ENCODE results near the gene FOSB. TPM values are rescaled to one million over a fixed set of nuclear protein-coding genes. Genes with fewer than 3 reads are reported as not detected.

Gene FOSB
- polyA plus RNA-seq, 1 donor: 41.0 TPM

DNA sequence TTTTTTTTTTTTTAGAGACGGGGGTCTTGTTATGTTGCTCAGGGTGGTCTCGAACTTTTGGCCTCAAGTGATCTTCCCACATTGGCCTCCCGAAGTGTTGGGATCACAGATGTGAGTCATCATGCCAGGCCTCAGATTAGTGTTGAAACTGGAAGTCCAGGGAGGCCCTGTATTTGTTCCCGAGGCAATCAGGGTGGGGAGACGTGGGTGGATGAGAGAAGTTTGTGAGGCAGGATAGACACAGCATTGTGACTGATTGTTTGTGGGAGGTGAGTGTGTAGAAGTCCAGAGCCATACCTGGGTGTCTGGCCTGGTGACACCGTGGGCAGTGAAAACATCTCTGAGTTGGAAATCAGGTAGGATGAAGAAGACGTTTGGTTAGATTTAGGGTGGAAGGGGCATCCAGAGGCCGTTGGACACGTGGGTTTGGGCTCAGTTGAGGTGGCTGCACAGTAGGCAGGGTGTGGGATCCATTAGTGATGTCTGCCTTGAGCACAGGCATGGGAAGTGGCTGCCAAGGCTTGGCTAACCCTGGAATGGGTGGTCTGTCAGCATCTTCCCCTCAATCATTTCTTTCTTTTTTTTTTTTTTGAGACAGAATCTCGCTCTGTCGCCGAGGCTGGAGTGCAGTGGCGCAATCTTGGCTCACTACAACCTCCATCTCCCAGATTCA lies 16.6 kb downstream of the FOSB start:
- no peak for DNase-seq (ENCODE audit: low read depth)

DNA sequence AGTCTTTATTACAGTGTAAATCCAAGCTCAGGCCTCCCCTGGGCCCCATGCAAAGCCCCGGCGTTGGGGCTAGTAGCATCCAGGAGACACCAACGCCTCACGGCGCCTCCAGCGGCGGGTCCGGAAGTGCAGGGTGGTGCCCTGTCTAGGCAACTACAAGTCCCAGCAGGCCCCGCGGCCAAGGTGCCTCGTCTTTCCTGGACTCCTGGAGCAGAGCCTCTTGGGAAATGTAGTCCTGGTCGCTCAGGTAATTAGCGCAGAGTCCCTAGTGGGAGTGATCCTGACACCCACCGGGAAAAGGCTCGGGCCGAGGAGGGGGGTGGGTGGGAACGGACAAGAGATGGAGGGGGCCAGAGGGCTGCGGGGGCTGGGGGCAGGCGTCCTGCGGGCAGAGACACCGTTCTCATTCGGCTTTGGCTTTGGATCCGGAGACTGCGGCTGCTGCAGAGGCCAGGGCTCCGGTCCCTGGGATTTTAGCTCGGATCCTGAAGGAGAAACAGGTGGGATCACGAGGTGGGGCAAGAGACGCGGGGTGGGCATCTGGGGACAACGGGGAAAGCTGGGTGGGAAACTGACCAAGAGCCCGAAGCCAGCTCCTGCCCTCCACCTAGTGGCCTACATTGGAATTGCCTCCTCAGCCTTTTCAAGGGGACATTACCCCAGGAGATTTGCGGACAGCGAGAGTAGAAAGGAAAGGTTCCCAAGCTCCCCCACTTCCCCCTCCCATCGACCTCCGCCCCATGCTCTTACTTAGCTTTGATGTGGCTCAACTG lies 17.7 kb downstream of the FOSB start:
- peak; percentile 85 for DNase-seq (ENCODE audit: low read depth)

GRCh38 chr19:45488708-45489107 lies 20.9 kb downstream of the FOSB start:
- DNase-seq (ENCODE audit: low read depth): no peak

- DNase-seq (ENCODE audit: low read depth): no peak
Observed at GRCh38 chr19:45489216-45489855, 21.5 kb downstream of the FOSB start.

GRCh38 chr19:45492137-45492626 lies 24.4 kb downstream of the FOSB start:
- DNase-seq (ENCODE audit: low read depth): no peak

DNA sequence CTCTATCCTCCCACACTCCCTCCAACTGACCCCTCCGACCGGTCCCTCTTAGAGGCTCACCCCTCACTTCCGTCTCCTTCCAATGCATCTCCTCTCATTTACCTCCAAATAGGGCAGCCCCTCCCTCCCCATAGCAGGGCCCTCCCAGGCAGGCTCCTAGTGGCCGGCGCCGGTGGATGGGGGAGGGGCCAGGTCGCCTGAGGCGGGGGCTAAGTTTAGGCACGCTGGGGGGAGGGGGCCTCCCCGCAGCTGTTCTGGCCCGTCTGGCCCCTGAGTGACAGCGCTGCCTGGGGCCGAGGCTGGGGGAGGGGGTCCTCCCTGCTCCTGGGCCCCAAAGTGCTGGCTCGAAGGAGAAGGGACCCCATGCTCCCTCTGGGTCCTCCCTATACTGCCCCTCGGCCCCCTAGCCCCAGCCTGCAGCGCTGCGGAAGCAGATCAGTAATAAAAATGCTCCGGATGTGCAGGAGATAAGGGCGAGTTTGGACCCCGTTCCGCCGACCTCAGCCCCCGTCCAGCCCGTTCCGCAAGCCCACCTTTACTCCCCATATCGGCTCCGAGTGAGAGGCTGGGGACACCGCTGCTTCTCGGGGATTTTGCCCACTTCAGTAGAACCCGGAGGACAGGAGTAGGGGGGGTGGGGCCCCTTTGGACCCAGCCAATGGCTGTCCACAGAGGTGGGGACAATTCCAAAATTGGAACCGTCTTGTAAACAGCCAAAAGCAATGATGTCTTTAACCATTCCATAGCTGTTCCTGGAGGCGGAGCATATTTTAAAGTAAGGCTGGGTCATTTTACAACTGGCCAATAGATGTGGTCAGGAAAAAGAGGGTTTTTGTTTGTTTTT lies 25.1 kb downstream of the FOSB start:
- DNase-seq (ENCODE audit: low read depth): peak; percentile 75

GRCh38 chr19:45494261-45494916 lies 26.6 kb downstream of the FOSB start:
- no peak for DNase-seq (ENCODE audit: low read depth)

- DNase-seq (ENCODE audit: low read depth): no peak
Observed at GRCh38 chr19:45495178-45495577, 27.4 kb downstream of the FOSB start.

DNA sequence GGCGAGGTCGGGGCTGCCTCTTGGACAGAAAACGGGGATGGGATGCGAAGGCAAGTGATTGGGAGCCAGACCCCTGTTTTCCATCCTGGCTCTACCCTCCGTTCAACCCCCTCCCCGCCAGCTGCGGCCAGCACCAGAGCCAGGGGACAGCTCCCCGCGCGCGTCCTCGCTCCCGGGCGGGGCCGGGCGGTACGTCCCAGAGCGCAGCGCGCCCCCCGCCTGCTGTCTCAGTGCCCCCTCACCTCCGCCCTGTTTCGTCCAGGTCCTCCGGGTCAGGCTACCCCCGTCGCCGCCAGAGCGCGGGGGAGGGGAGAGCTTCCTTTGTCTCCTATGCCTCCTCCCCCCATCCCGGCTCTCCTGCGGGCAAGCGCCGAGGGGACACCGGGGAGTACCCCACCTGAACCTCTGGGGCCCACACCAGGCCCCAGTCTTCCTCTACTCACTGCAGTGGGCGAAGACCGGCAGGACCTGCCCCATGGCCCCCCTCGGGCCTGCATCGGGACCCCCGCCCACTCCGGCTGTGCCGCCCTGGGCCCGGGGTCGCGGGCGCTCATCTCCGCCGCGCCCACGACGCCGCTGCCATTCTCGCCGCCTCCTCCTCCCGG lies 28.7 kb downstream of the FOSB start:
- no peak for DNase-seq (ENCODE audit: low read depth)

DNA sequence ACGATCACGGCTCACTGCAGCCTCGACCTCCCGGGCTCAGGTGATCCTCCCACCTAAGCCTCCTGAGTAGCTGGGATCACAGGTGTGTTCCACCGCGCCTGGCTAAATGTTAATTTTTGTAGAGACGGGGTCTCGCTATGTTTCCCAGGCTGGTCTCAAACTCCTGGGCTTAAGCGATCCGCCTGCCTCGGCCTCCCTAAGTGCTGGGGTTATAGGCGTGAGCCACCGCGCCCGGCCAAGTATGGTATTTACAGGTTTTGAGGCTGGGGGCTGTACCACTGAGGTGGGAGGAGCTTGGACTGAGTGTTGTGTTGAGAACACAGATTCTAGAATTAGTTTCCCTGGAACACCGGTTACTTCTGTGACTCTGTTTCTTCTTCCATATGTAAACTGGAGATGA lies 30.0 kb downstream of the FOSB start:
- no peak for DNase-seq (ENCODE audit: low read depth)

DNA sequence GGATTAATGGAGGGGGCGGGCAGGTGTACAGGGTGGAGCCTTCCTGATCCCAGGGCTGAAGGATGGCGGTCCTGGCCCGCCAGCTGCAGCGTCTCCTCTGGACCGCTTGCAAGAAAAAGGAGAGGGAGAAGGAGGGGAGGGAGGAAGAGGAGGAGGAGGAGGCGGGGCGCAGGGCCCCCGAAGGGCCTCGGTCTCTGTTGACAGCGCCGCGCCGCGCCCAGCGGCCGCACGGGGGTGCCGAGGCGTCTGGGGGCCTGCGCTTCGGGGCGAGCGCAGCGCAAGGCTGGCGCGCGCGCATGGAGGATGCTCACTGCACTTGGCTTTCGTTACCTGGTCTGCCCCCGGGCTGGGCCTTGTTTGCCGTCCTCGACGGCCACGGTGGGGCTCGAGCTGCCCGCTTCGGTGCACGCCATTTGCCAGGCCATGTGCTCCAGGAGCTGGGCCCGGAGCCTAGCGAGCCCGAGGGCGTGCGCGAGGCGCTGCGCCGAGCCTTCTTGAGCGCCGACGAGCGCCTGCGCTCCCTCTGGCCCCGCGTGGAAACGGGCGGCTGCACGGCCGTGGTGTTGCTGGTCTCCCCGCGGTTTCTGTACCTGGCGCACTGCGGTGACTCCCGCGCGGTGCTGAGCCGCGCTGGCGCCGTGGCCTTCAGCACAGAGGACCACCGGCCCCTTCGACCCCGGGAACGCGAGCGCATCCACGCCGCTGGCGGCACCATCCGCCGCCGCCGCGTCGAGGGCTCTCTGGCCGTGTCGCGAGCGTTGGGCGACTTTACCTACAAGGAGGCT lies 30.8 kb downstream of the FOSB start, which contains the start of gene PPM1N:
Gene PPM1N (plus strand): TSS at position 33 of the 785 bp plus-strand sequence. CDS start 30 bp downstream, at position 63.
- no peak for DNase-seq (ENCODE audit: low read depth)

GRCh38 chr19:45499196-45500180 lies 31.7 kb downstream of the FOSB start:
- DNase-seq (ENCODE audit: low read depth): no peak

GRCh38 chr19:45500918-45501729 lies 33.3 kb downstream of the FOSB start:
- DNase-seq (ENCODE audit: low read depth): no peak

DNA sequence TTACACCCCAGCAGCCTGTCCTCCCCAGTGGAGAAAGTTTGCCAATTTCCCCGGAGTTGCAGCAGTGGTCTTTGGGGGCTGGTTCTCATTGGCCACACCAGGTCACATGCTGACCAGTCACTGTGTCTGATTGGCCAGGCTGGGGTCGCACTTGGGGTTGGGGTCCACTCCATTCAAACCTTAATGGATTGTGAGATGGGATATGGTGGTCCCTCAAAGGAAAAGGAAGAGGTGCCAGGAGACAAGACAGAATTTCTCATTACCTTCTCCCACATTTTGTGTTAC lies 33.9 kb downstream of the FOSB start:
- DNase-seq (ENCODE audit: low read depth): no peak

DNA sequence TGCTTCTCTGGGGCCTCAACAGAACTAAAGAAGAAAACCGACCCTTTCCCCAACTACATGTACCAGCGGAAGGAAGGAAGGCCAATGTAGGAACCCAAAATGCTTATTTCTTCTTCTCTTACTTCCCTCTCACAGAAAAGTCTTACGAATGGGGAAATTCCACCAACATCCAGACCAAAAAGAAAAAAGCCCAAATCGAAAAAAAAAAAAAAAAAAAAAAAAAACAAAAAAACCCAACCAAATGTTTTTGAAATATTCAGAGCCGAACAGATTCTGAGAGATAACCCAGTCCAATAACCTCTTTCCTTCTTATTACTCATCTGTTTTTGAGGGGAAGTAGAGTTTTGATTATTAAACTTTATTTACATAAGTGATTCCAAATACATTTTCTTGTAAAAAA lies 34.3 kb downstream of the FOSB start:
- no peak for DNase-seq (ENCODE audit: low read depth)

DNA sequence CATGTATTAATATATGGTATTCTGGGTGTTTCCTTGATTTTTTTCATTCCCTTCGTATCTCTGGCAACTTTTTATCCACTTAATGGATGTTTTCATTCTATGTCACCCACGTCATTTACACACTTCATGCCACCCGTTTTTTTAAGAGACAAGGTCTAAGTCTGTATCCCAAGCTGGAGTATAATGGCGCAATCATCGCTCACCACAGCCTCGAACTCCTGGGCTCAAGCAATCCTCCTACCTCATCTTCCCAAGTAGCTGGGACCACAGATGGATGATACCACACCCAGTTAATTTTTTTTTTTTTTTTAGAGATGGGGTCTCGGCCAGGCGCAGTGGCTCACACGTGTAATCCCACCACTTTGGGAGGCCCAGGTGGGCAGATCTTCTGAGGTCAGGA lies 36.1 kb downstream of the FOSB start:
- DNase-seq (ENCODE audit: low read depth): no peak

DNA sequence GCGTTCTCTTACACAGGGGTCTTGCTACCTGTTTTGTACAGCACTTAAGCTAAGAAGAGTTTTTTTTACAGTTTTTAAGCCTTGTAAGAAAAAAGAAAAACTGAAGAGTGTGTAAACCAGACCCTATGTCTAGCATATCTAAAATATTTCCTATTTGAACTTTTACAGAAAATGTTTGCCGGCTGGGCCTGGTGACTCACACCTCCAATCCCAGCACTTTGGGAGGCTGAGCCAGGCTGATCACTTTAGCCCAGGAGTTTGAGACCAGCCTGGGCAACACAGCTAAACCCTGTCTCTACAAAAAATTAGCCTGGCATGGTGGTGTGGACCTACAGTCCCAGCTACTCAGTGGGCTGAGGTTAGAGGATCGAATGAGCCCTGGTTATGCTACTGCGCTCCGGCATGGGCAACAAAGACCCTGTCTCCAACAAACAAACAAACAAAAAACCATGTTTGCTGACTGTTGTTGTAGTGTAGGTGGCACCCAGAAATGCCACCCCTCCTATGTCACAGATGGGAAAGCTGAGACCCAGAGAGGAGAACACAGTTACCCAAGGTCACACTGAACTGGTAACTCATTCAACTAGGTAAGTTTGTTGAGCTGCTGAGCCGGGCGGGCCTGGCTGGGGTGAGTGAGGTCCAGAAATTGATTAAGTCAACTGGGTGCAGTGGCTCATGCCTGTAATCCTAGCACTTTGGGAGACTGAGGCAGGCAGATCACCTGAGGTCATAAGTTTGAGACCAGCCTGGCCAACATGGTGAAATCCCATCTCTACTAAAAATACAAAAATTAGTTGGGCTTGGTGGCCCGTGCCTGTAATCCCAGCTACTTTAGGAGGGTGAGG lies 37.6 kb downstream of the FOSB start:
- no peak for DNase-seq (ENCODE audit: low read depth)

All from forelimb muscle (tissue), 1 donor.